K562 treated with DMSO at 1 percent for 4 hours (cell line): ENCODE data around the gene OR6N1. TPM values are rescaled to one million over a fixed set of nuclear protein-coding genes. Genes with fewer than 3 reads are reported as not detected.

Source experiments
- total RNA-seq: library from RNA; unstranded; fragments of 300-600 nt; gene quantifications from 2 replicates; pipeline ENCODE4 v1.2.3, GENCODE V29; 2022; ENCODE audit not compliant: insufficient read depth

OR6N1 gene, protein sequence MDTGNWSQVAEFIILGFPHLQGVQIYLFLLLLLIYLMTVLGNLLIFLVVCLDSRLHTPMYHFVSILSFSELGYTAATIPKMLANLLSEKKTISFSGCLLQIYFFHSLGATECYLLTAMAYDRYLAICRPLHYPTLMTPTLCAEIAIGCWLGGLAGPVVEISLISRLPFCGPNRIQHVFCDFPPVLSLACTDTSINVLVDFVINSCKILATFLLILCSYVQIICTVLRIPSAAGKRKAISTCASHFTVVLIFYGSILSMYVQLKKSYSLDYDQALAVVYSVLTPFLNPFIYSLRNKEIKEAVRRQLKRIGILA
- total RNA-seq = not detected in 2 replicates

DNA sequence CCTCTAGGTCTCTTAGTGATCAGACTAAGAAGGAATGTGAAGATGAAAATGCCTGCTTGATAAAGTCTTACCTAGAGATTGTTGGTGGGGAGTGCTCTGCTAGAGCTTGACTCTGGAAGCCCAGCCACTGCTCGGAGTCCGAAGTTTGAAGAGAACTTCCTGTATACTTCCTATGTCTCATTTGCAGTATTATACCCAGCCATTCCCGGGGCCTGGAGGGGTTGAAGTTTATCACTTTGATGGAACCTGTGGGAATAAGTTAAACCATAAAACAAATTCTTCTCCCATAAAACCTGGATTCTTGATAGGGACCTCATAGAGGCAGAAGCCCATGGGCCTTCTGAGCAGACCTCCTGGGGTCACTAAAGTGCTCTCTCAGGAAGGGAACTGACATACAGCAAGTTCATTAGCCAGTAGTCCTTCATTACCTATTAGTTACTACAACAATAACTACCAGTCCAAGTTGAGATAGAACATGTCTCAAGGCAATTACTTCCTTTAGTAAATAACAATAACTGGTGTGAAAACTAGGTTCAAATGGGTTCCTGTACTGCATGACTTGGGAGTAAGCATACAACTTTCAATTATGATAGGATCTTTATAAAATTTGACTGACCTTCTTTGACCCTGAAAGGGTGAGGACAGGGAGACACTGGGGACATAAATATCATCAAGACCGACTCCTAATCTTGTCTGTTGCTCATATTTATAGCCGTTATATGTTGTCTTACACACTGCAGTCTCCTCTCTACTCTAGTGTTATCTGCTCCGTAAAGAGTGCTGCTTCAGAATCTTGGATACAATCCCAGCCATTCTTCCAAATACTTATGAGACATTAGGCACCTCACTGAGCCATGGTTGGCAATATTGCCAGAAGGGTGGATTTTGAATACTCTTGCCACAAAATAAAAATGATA is at the start of gene OR6N1:
OR6N1 (minus strand) TSS at position 246 of the 917 bp plus-strand sequence. CDS start 5,513 bp downstream, outside the sequence.

DNA sequence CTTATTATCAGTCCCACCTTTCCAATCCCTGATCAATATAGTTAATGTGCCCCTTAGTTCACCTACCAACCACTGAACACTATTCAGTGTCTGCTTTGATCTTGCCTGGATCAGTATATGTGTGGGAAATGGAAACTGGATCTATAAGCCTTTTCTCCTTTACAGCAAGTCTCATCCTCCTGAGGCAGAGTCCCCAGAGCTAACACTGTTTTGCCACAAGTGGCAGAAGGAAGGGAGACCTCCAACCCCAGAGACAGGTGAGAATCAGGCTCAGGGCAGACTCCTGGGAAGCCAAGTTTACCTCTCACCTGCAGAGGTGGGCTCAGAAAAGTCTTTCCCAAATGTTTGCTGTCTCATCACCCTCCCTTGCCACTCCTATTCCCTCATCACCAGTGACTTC is 9.1 kb upstream of the OR6N1 start, which contains the start of gene OR6N2:
OR6N2 (minus strand) TSS at position 101 of the 400 bp plus-strand sequence. CDS start 3,569 bp downstream, outside the sequence.

DNA sequence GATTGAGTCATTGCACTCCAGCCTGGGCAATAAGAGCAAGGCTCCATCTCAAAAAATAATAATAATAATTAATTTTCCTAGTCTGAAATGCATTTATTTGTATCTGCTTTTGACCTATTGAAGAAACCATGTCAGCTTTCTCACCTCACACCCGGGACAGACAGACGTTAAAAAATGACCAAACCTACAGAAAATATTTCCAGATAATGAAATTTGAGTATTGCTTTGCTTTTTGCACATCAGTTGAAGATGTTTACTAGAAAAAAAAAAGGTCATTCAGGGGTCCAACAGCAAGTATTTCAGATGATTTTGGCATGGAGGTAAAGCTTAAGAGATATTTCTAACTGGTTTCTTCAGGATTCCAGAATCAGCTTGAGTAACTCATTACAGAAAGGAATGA is 17.6 kb downstream of the OR6N1 start, which contains the start of gene OR6K6:
OR6K6 (plus strand) TSS at position 301 of the 400 bp plus-strand sequence. CDS start 168 bp downstream, outside the sequence.

DNA sequence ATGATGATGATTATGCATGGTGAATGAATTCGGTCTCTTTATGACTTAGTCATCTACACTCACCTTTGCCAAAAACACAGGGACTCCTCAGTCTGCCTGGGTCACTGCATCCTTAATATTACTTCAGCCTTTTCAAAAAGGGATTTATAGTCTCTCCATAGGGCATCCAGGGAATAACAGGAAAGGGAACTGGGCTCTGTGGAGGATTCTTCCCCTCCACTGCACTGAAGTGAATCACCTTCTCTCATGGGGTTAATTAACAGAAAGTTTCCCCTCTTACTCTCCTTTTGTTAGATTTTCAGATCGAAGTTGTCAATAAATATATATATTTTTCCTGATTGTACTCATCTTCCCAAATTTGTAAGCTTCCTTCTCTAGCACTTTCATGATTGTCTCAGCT is 51.4 kb downstream of the OR6N1 start, which contains the start of gene OR6K3:
OR6K3 (minus strand) TSS at position 101 of the 400 bp plus-strand sequence. CDS start 2,605 bp downstream, outside the sequence.

Other genes with a start within 250 kb of the OR6N1 start
- not detected in 2 replicates for gene OR6Y1, start 217.8 kb downstream of the OR6N1 start, total RNA-seq
- gene OR6P1, start 201.6 kb downstream of the OR6N1 start, total RNA-seq = not detected in 2 replicates
- not detected in 2 replicates for gene OR10X1, start 192.3 kb downstream of the OR6N1 start, total RNA-seq
- gene OR10Z1, start 166.9 kb downstream of the OR6N1 start, total RNA-seq = 0.08 TPM in 1 of 2 replicates, not detected in the other
- 5.8 and 12.8 TPM in 2 replicates for gene SPTA1, start 85.5 kb downstream of the OR6N1 start, total RNA-seq
- gene OR6K2, start 71.5 kb downstream of the OR6N1 start, total RNA-seq = not detected in 2 replicates
- gene OR6K3, start 51.5 kb downstream of the OR6N1 start, total RNA-seq = not detected in 2 replicates
- not detected in 2 replicates for gene OR6K6, start 17.5 kb downstream of the OR6N1 start, total RNA-seq
- gene OR6N2, start 9.0 kb upstream of the OR6N1 start, total RNA-seq = not detected in 2 replicates
- gene MNDA, start 59.2 kb upstream of the OR6N1 start, total RNA-seq = 0.38 TPM in 1 of 2 replicates, not detected in the other
- gene PYHIN1, start 159.4 kb upstream of the OR6N1 start, total RNA-seq = not detected in 2 replicates
- gene IFI16, start 237.7 kb upstream of the OR6N1 start, total RNA-seq = 5.4 and 14.5 TPM in 2 replicates